ENCODE data around the gene EIF5A.

- TF ChIP-seq CTCF (IDR thresholded peaks at IDR 0.05) (no peak), POLR2A (IDR thresholded peaks at IDR 0.05) (no peak)
Measured at GRCh38 chr17:7356756-7357155, 49.3 kb downstream of the EIF5A start.

All from Peyer's patch (tissue), 4 donors.